Raji (cell line): ENCODE measurements around the gene LEP.

ENCODE experiments used
- POLR2A ChIP-seq: IDR thresholded peaks from 2 replicates; pipeline ENCODE4 v1.6.1; 2011; ENCODE audit warnings: low read depth, low read length, control low read depth; ENCODE audit not compliant: insufficient read depth

The LEP gene

DNA sequence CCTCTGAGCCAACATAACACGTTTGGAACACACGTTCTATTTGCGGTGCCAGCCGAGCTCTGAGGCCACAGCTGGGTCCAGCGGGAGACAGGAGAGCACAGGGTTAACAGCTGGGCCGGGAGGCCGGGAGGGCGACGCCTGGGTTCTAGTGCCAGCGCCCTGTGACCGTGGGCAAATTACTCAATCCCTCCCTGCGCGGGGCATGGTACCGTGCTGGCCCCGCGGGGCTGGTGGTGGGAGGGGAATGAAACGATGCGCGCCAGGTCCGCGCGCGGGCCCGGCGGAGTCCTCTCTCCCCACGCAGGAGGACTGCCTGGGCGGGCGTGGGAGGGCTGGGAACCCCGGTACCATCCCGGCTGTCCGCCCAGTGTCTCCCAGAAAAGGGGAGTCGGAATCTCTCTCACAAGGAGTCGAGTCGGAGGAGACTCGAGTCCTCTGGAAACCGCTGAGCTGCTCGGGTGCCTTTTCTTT, 30.4 kb downstream of the LEP start:
- no peak for TF ChIP-seq POLR2A

DNA sequence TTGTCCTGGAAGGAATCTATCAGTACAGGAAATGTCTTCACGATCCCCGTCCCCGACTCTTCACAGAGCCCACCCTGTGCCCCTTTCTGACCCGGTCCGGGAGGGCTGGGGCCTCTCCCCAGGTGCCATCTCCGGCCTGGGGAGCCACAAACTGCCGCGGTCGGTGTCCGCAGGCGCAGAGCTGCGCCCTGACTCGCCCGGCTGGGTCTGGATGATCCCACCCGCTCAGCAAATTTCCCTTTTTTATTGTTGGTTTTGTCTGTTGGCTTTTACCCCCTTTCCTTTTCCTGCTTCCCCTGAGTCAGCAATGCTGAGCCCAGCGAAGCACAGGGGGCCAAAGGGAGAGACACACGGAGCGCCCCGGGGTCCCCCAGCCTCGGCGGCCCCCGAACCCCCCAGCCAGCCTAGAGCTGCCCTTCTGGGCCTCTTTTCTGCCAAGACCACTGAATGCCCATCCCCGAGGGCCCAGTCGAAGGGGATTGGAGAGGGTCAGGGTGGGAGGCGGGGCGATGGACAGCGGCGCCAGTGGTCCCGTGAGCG, 30.9 kb downstream of the LEP start:
- no peak for TF ChIP-seq POLR2A

GRCh38 chr7:128274246-128274883, 33.3 kb downstream of the LEP start:
- TF ChIP-seq POLR2A = no peak

GRCh38 chr7:128274884-128275603, 34.0 kb downstream of the LEP start:
- TF ChIP-seq POLR2A = no peak

- no peak for TF ChIP-seq POLR2A
Observed at GRCh38 chr7:128275681-128276080, 34.6 kb downstream of the LEP start.

DNA sequence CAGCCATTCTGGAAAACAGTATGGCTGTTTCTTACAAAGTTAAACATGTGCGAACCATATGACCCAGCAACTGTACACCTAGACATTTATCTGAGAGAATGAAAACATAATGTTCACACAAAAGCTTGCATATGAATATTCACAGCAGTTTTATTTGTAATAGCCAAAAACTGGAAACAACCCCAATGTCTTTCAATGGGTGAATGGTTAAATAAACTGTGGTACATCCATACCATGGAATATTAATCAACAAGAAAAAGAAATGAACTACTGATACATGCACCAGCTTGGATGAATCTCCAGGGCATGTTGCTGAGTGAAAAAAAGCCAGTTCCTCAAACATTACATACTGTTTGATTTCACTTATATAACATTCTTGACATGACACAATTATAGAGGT, 37.3 kb downstream of the LEP start:
- TF ChIP-seq POLR2A = no peak

DNA sequence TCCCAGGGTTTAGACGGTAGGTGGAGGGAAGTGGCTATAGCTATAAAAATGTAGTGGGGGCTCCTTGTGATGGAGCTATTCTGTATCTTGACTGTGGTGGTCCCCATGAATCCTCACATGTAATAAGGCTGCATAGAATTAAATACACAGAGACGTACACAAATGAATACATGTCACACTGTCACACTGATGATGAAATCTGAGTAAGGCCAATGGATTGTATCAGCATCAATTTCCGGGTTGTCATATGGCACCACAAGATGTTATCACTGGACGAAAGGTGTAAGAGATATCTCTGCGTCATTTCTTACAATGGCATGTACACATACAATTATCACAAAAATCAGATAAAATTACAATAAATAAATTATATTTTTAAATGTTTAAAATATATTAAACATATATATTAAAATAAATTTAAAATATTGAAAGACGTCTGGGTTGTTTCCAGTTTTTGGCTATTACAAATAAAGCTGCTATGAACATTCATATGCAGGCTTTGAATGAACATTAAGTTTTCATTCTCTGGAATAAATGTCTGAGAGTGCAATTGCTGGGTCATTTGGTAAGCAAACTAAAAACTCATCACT, 38.1 kb downstream of the LEP start:
- TF ChIP-seq POLR2A = no peak

- TF ChIP-seq POLR2A = no peak
Observed at GRCh38 chr7:128281605-128282380, 40.7 kb downstream of the LEP start.

DNA sequence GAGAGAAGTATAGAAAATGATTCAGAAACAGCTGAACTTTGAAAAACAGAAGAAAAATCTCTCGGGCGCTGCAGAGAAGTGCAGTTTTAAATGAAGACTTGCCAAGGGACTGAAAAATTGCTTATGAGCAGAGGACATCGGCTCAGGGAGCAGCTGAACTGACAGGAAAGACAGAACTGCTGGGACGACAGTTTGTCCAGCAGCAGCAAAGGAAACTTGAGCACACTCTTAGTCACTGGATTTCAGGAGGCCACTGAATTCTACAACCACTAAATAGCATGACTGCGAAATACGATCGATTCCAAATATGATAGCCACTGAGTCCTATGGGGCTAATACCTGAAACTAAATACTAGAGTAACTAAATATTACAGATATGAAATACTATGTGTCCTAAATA, 43.0 kb downstream of the LEP start:
- no peak for TF ChIP-seq POLR2A

DNA sequence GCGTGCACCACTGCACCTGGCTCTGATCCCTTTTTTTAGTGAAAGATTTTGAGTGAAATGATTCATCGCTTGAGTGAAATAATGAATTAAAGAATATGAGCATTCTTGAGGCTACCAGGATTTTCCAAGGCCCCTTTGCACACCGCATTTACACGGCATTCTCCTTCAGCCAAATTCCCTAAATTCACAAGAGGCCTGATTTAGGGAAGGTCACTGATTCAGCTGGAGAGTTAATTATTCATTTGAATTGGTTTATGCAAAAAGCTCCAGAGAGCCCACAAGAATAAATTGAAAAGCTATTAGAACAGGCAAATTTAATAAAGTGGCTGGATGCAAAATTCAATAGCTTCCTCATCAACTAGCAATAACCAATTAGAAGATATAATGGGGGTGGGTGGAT, 46.5 kb downstream of the LEP start:
- no peak for TF ChIP-seq POLR2A

DNA sequence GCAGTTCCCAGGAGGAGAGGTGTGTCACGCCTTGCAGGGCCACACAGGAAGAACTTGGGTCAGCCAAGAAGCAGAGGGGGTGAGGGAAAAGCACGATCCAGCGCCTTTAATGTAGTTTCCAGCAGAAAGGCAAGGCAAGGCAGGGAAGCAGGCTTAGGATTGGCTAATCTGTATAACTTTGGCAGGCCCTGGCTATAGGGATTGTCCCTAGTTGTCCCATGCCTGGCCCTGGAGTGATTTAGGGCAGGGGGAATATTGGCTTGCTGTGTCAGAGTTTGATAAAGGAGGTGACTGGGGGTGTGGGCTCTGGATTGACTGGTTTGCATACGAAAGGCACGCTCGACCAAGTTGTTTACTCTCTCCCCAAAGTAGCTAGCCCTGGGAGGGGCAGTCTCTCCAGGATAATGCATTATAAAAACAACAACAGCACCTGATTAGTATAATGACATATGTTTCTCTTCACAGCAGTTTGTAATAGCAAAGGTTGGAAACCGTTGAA, 58.1 kb downstream of the LEP start:
- TF ChIP-seq POLR2A = no peak

DNA sequence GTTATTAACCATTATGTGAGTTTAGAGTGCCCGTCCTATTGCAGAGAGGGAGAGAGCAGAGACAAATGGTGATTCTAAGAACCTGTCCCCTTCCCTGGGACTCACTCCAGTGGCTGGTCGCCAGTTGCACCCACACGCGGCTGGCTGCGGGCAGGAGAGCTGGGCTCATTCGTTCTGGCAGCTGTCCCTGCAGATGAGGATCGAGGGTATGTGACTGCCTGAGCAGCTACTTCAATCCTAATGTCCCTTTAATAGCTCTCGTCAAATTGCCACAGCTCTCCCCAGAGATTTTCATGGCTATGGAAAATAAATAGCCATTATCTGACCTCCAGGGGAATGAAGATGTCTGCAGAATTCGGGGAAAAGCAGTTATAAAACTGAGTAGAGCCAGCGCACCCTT, 61.1 kb downstream of the LEP start:
- no peak for TF ChIP-seq POLR2A

DNA sequence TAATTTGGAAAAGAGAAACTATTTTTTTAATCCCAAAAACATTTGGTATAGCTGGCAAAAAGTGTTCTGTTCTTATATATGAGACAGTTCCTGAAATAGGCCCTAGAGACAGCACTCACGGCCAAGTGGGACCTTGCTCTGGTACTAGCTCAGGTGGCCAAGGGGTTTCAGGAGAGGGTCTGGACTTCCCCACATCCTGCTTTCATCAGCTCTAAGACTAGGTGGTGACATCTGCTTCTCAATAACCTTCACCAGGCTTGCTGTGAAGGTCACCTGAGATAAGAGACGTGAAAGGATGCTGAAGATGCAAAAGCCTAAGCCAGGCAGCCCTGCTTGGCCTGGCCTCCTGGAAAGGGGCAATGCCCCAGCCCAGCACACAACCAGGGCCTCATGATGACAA, 62.1 kb downstream of the LEP start:
- no peak for TF ChIP-seq POLR2A

GRCh38 chr7:128303643-128304042, 62.6 kb downstream of the LEP start:
- TF ChIP-seq POLR2A = no peak

GRCh38 chr7:128304212-128304611, 63.1 kb downstream of the LEP start:
- TF ChIP-seq POLR2A = no peak
